Gastrocnemius medialis (tissue), 4 donors: ENCODE measurements around the gene SV2C.

Source experiments
- CTCF ChIP-seq, 5 experiments: fragments of 450-650 bp in 3 of 5; fragments of 200-600 bp in 2 of 5; sonication (generic) in 2 of 5; IDR thresholded peaks in 4 of 5; conservative IDR thresholded peaks in 1 of 5; 1 replicate in 4 of 5; 2 replicates in 1 of 5; pipeline ENCODE4 v1.5.1; 2016 to 2019; ENCODE audit warnings: antibody characterized with exemption in 5 of 5, mild to moderate bottlenecking in 3 of 5, moderate library complexity in 3 of 5
- POLR2A ChIP-seq, 2 donors: fragments of 450-650 bp; IDR thresholded peaks; one replicate each; pipeline ENCODE4 v1.6.1; 2017; ENCODE audit warnings: antibody characterized with exemption in 2 of 2, mild to moderate bottlenecking in 2 of 2, moderate library complexity in 2 of 2

DNA sequence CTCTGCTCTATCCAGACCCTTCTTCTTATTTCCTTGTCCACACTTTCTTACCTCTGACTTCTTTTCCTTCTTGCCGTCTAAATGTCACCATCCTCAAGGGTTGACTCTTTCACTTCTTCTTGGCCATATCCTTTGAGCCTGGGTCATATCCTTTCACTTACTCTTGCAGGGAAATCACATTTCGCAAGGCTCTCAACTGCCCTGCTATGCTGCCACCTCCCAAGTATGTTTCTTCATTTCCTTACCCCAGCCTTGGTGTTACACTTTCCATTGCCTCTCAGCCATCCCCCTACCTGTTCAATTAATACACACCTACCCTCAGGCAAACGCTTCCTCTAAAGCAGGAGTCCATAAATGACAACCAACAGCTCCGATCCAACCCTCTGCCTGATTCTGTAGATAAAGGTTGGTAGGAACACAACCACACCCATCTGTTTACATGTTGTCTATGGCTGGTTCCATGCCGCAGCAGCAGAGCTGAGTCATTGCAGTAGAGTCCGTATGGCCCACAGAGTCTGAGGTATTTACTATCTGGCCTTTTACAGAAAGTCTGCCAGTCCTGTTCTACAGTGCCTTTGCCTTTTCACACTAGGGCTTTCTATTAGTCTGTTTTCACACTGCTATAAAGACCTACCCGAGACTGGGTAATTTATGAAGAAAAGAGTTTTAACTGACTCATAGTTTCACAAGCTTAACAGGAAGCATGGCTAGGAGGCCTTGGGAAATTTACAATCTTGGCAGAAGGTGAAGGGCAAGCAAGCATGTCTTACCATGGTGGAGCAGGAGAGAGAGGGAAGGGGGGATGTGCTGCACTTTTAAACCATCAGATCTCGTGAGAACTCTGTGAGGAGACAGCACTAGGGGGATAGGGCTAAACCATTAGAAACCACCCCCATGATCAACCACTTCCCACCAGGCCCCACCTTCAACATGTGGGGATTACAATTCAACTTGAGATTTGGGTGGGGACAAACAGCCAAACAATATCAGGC is 97.9 kb downstream of the SV2C start:
- TF ChIP-seq POLR2A (IDR thresholded peaks at IDR 0.05) (no peak), CTCF (IDR thresholded peaks at IDR 0.05 in 4 of 5, conservative IDR thresholded peaks at IDR 0.05 in 1 of 5) (no peak)
